KOPT-K1 (cell line): ENCODE results near the gene FAM47E.

Experiments used
- H3K27ac ChIP-seq: fragments of 200-600 bp; sonication (generic); 2 replicates; pipeline ENCODE4 v1.5.1; 2016; ENCODE audit warnings: antibody characterized with exemption, mild to moderate bottlenecking, low read depth, low read length; ENCODE audit not compliant: poor library complexity, severe bottlenecking
- H3K36me3 ChIP-seq: fragments of 200-600 bp; sonication (generic); 2 replicates; pipeline ENCODE4 v1.5.1; 2017; ENCODE audit warnings: antibody characterized with exemption, mild to moderate bottlenecking, low read length, moderate library complexity; ENCODE audit not compliant: insufficient read depth
- H3K9me3 ChIP-seq: fragments of 200-600 bp; sonication (generic); 2 replicates; pipeline ENCODE4 v1.5.1; 2017; ENCODE audit warnings: antibody characterized with exemption, low read length, mild to moderate bottlenecking; ENCODE audit not compliant: insufficient read depth, poor library complexity, severe bottlenecking

Gene FAM47E

DNA sequence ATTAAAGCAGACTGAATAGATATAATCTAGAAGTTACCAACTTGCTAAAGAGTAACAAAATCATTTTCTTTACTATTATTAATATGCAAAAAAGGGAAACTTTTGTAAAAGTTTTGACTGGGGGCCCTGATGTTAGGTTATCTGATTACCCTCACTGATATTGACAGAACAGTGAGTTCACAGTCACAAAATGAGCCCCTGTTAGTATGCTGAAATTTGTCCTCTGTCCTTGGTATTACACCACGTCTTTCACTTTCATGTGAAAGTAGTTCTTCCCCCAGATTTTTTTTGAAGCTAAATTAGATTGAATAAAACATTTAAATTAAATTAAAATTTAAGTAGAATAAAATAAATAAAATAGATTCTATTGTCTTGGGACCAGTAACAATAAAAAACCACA, 60.9 kb downstream of the FAM47E start:
- Histone ChIP-seq H3K27ac (no peak overlapping the region), H3K9me3 (peaks cover 5% of the 10 kb centered on the region), H3K36me3 (no peaks in the 10 kb centered on the region)

GRCh38 chr4:76313547-76313946, 62.0 kb downstream of the FAM47E start:
- Histone ChIP-seq H3K9me3 (peaks cover 5% of the 10 kb centered on the region), H3K36me3 (no peaks in the 10 kb centered on the region), H3K27ac (no peak overlapping the region)

DNA sequence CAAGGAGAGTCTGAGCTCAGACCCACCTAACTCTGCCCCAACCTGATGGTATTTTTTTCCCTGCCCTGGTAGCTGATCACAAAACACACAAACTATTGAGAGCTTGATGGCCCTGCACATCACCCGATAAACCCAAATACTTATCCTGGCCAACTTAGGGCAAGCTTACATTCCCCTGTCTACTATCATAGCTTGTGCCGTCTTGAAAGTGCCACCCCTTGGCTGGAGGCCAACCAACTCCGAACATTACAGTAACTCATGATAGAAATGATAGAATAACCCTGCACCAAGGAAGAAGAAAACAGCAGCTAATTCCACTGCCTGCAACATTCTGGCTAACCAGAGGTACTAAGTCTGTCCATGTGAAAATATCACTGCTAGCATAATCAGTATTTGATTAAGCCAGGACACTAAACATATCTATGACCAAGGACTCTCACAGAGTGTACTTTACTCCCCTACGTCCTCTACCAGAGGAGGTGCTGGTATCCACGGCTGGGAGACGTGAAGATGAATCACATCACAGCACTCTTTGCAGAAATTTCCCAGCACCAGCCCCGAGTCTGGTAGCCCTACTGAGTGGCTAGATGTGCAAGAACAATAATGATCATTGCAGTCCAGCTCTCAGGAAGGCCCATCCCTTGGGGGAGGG, 63.9 kb downstream of the FAM47E start:
- Histone ChIP-seq H3K27ac (no peak overlapping the region), H3K36me3 (no peaks in the 10 kb centered on the region), H3K9me3 (peaks cover 5% of the 10 kb centered on the region)

DNA sequence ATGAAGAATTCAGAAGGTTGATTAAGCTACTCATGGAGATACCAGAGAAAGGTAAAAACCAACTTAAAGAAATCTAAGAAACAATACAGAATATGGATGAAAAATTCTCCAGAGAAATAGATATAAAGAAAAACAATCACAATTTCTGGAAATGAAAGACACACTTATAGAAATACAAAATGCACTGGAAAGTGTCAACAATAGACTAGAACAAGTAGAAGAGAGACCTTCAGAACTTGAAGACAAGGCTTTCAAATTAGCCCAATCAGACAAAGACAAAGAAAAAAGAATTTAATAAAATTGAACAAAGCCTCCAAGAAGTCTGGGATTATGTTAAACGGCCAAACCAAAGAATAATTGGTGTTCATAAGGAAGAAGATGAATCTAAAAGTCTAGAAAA, 64.6 kb downstream of the FAM47E start:
- no peak overlapping the region for H3K27ac ChIP-seq
- H3K36me3 ChIP-seq = no peaks in the 10 kb centered on the region
- H3K9me3 ChIP-seq = peaks cover 5% of the 10 kb centered on the region

DNA sequence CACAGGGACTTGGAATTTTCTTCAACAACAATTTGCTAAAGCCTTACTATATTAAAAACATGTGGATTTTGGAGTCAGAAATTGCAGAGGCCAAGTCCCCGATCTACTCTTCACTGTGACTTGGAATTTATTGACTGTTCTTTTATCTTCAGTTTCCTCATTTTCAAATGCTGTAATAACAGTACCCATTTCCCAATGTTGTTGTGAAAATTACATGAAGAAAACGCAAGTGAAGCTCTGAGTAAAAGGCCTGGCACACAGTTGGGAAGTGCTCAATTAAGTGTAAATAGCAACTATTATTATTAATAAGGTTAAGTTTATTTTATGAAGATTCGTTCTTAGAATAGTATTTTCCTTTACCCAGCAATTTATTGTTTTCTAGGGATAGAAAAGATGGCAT, 70.7 kb downstream of the FAM47E start:
- Histone ChIP-seq H3K27ac (no peak overlapping the region), H3K36me3 (no peaks in the 10 kb centered on the region), H3K9me3 (peaks cover 9% of the 10 kb centered on the region)

- Histone ChIP-seq H3K27ac (no peak overlapping the region), H3K36me3 (no peaks in the 10 kb centered on the region), H3K9me3 (peaks cover 9% of the 10 kb centered on the region)
These were observed 73.6 kb downstream of the FAM47E start for GRCh38 chr4:76325072-76325471.

- Histone ChIP-seq H3K36me3 (no peaks in the 10 kb centered on the region), H3K9me3 (peaks cover 9% of the 10 kb centered on the region), H3K27ac (no peak overlapping the region)
These were observed 75.0 kb downstream of the FAM47E start for GRCh38 chr4:76326515-76326914.
